Measurements from ENCODE around the gene TEC. TPM values are rescaled to one million over a fixed set of nuclear protein-coding genes. Genes with fewer than 3 reads are reported as not detected.

The TEC gene
- total and polyA plus RNA-seq, 9 of the 15 experiments (the other 6 are each of a cell fraction or from before 2014, with no cell fraction given), result 5.3 to 14.7 (median 8.8) TPM

- TF ChIP-seq E4F1 (CRISPR knock-in tag; IDR thresholded peaks at IDR 0.05; ENCODE audit: borderline replicate concordance) (no peak), U2AF1 (optimal IDR thresholded peaks at IDR 0.05; ENCODE audit: low read depth, low read length) (no peak), GATAD2B (IDR thresholded peaks at IDR 0.05; ENCODE audit: borderline replicate concordance) (0 out of 2 replicates have a peak, but pooled peaks have one; percentile 19), CBFA2T3 (IDR thresholded peaks at IDR 0.05) (peak; percentile 74), SIRT6 (IDR thresholded peaks at IDR 0.05; ENCODE audit: low read depth, low read length) (no peak), CHD4 (IDR thresholded peaks at IDR 0.05; ENCODE audit: insufficient read depth, insufficient replicate concordance, low read depth, low read length, poor library complexity, severe bottlenecking) (no peak), IRF2 (CRISPR knock-in tag; IDR thresholded peaks at IDR 0.05) (no peak), NUFIP1 (IDR thresholded peaks at IDR 0.05; ENCODE audit: partially characterized antibody) (no peak), MAFK (IDR thresholded peaks at IDR 0.05; ENCODE audit: low read length) (peak; percentile 96), CBX3 (IDR thresholded peaks at IDR 0.05; ENCODE audit: borderline replicate concordance in 1 of 2, low read length in 2 of 2) (no peak), STAT5B (CRISPR knock-in tag; IDR thresholded peaks at IDR 0.05) (no peak), CXXC5 (CRISPR knock-in tag; IDR thresholded peaks at IDR 0.05) (no peak), ZNF717 (CRISPR knock-in tag; IDR thresholded peaks at IDR 0.05) (no peak), HNRNPH1 (optimal IDR thresholded peaks at IDR 0.05; ENCODE audit: low read depth, low read length) (no peak), PHTF2 (CRISPR knock-in tag; IDR thresholded peaks at IDR 0.05) (no peak), ARID1B (IDR thresholded peaks at IDR 0.05) (peak; percentile 63), PPARD (CRISPR knock-in tag; IDR thresholded peaks at IDR 0.05) (no peak), DPF2 (IDR thresholded peaks at IDR 0.05) (peak; percentile 66; the same call in 1 of the 2 replicates)
- TF ChIP-seq, protein P1, sequence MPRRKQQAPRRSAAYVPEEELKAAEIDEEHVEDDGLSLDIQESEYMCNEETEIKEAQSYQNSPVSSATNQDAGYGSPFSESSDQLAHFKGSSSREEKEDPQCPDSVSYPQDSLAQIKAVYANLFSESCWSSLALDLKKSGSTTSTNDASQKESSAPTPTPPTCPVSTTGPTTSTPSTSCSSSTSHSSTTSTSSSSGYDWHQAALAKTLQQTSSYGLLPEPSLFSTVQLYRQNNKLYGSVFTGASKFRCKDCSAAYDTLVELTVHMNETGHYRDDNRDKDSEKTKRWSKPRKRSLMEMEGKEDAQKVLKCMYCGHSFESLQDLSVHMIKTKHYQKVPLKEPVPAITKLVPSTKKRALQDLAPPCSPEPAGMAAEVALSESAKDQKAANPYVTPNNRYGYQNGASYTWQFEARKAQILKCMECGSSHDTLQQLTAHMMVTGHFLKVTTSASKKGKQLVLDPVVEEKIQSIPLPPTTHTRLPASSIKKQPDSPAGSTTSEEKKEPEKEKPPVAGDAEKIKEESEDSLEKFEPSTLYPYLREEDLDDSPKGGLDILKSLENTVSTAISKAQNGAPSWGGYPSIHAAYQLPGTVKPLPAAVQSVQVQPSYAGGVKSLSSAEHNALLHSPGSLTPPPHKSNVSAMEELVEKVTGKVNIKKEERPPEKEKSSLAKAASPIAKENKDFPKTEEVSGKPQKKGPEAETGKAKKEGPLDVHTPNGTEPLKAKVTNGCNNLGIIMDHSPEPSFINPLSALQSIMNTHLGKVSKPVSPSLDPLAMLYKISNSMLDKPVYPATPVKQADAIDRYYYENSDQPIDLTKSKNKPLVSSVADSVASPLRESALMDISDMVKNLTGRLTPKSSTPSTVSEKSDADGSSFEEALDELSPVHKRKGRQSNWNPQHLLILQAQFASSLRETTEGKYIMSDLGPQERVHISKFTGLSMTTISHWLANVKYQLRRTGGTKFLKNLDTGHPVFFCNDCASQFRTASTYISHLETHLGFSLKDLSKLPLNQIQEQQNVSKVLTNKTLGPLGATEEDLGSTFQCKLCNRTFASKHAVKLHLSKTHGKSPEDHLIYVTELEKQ (CRISPR knock-in tag; IDR thresholded peaks at IDR 0.05), result no peak
- TF ChIP-seq, protein P2, sequence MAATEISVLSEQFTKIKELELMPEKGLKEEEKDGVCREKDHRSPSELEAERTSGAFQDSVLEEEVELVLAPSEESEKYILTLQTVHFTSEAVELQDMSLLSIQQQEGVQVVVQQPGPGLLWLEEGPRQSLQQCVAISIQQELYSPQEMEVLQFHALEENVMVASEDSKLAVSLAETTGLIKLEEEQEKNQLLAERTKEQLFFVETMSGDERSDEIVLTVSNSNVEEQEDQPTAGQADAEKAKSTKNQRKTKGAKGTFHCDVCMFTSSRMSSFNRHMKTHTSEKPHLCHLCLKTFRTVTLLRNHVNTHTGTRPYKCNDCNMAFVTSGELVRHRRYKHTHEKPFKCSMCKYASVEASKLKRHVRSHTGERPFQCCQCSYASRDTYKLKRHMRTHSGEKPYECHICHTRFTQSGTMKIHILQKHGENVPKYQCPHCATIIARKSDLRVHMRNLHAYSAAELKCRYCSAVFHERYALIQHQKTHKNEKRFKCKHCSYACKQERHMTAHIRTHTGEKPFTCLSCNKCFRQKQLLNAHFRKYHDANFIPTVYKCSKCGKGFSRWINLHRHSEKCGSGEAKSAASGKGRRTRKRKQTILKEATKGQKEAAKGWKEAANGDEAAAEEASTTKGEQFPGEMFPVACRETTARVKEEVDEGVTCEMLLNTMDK (IDR thresholded peaks at IDR 0.05; ENCODE audit: borderline replicate concordance, insufficient read depth, low read depth, low read length, poor library complexity, severe bottlenecking), result no peak
Measured at GRCh38 chr4:48247142-48247877, 22.3 kb downstream of the TEC start (continued).

Measured in K562 (cell line).